GM12878 (cell line): ENCODE data around the gene FREM3. TPM values are rescaled to one million over a fixed set of nuclear protein-coding genes. Genes with fewer than 3 reads are reported as not detected.

Experiments
- ATAC-seq: fragments of 200-7000 bp; cut with Tn5 transposase; 3 replicates; pipeline ENCODE4 v1.9.1; 2020; ENCODE audit warnings: mild to moderate bottlenecking, moderate library complexity
- BruUV-seq: library from RNA; stranded (reverse); fragments of 400-500 nt; replicated peaks from 2 replicates; lab custom pipeline; 2021; lab: Mats Ljungman, UMichigan
- CTCF ChIA-PET: fragments of 300-600 bp; sonication (Branson Sonifier 250); formaldehyde crosslinking; extraction: SDS; loops from one replicate; lab custom pipeline; 2021; ENCODE audit warnings: inconsistent platforms; lab: Yijun Ruan, JAX
- POLR2A ChIA-PET: fragments of 350-600 bp; formaldehyde crosslinking; extraction: SDS; loops from one replicate; lab custom pipeline; 2021; ENCODE audit warnings: inconsistent platforms; lab: Charles Lee
- RAD21 ChIA-PET: fragments of 300-600 bp; sonication (Branson Sonifier 250); formaldehyde crosslinking; loops from one replicate; lab custom pipeline; 2023; ENCODE audit warnings: antibody characterized with exemption; ENCODE audit not compliant: unreplicated experiment; lab: Charles Lee
- SMC1A ChIA-PET: fragments of 300-600 bp; sonication (Branson Sonifier 250); formaldehyde crosslinking; loops from one replicate; lab custom pipeline; 2023; ENCODE audit not compliant: unreplicated experiment, uncharacterized antibody; lab: Charles Lee
- DNase-seq: peaks from one replicate; pipeline ENCODE4 v3.0.0-alpha.2; 2011; ENCODE audit warnings: low read depth, low spot score
- FAIRE-seq: peaks from 3 replicates; lab custom pipeline; 2011; peaks lifted over from hg19 to GRCh38; lab: Jason Lieb, UNC
- H2AFZ ChIP-seq: 2 replicates; pipeline ENCODE4 v1.6.0; 2011; ENCODE audit warnings: low read depth, low read length, control low read depth; ENCODE audit not compliant: control insufficient read depth
- H3K27ac ChIP-seq: 2 replicates; pipeline ENCODE4 v1.5.1; 2011; ENCODE audit warnings: control low read depth; ENCODE audit not compliant: control insufficient read depth, insufficient read depth
- H3K27me3 ChIP-seq, 2 experiments: replicated peaks in 1 of 2; 2 replicates each; pipeline versions ENCODE4 v1.6.0 to v1.6.1; 2011; ENCODE audit warnings: low read length in 1 of 2; ENCODE audit not compliant: control insufficient read depth in 2 of 2, insufficient read depth in 2 of 2
- H3K36me3 ChIP-seq, 2 experiments: 2 replicates each; pipeline ENCODE4 v1.5.1; 2011; ENCODE audit warnings: low read length in 1 of 2; ENCODE audit not compliant: control insufficient read depth in 2 of 2, insufficient read depth in 2 of 2
- H3K4me1 ChIP-seq: 2 replicates; pipeline ENCODE4 v1.6.1; 2011; ENCODE audit warnings: mild to moderate bottlenecking, low read length, moderate library complexity, mixed read lengths; ENCODE audit not compliant: control insufficient read depth, insufficient read depth
- H3K4me2 ChIP-seq: 2 replicates; pipeline ENCODE4 v1.6.0; 2011; ENCODE audit warnings: control low read depth; ENCODE audit not compliant: control insufficient read depth, insufficient read depth
- H3K4me3 ChIP-seq: fragments of 200-600 bp; sonication (generic); 2 replicates; pipeline ENCODE4 v1.5.1; 2016
- H3K79me2 ChIP-seq: 2 replicates; pipeline ENCODE4 v1.6.0; 2011; ENCODE audit warnings: low read length; ENCODE audit not compliant: control insufficient read depth, insufficient read depth
- H3K9ac ChIP-seq: 2 replicates; pipeline ENCODE4 v1.8.0; 2011; ENCODE audit warnings: low read length, control low read depth, mixed read lengths; ENCODE audit not compliant: control insufficient read depth, insufficient read depth
- H3K9me3 ChIP-seq: replicated peaks from 3 replicates; pipeline ENCODE4 v1.5.1; 2011; ENCODE audit warnings: mild to moderate bottlenecking, low read length; ENCODE audit not compliant: control insufficient read depth, insufficient read depth
- H4K20me1 ChIP-seq: 2 replicates; pipeline ENCODE4 v1.6.0; 2011; ENCODE audit not compliant: control insufficient read depth, insufficient read depth
- BCLAF1 ChIP-seq: fragments of 450-650 bp; IDR thresholded peaks from 2 replicates; pipeline ENCODE4 v1.6.1; 2017; ENCODE audit warnings: antibody characterized with exemption, mild to moderate bottlenecking, moderate library complexity
- BHLHE40 ChIP-seq, 2 experiments: fragments of 450-650 bp in 1 of 2; IDR thresholded peaks; 2 replicates each; pipeline ENCODE4 v1.6.1; 2011 to 2017; ENCODE audit warnings: low read depth in 2 of 2, borderline replicate concordance in 1 of 2, improper control_type of control experiment in 1 of 2, low read length in 1 of 2, mild to moderate bottlenecking in 1 of 2
- CREM ChIP-seq: IDR thresholded peaks from 2 replicates; pipeline ENCODE4 v1.6.1; 2014; ENCODE audit warnings: antibody characterized with exemption, low read depth
- ELK1 ChIP-seq: IDR thresholded peaks from 2 replicates; pipeline ENCODE4 v1.6.1; 2012; ENCODE audit warnings: low read depth, low read length, improper control_type of control experiment
- IKZF2 ChIP-seq, 2 experiments: fragments of 450-650 bp; IDR thresholded peaks; 2 replicates each; pipeline ENCODE4 v1.6.1; 2017; ENCODE audit warnings: mild to moderate bottlenecking in 2 of 2, moderate library complexity in 2 of 2
- IRF5 ChIP-seq: fragments of 450-650 bp; IDR thresholded peaks from 2 replicates; pipeline ENCODE4 v1.6.1; 2017; ENCODE audit warnings: borderline replicate concordance
- NR2F1 ChIP-seq: fragments of 450-650 bp; conservative IDR thresholded peaks from 2 replicates; pipeline ENCODE4 v1.6.1; 2017; ENCODE audit warnings: mild to moderate bottlenecking
- ZBTB11 ChIP-seq: fragments of 450-650 bp; formaldehyde crosslinking; IDR thresholded peaks from 2 replicates; pipeline ENCODE4 v1.5.0; 2022; ENCODE audit warnings: mild to moderate bottlenecking, missing genetic modification characterization
- ZNF207 ChIP-seq: fragments of 450-650 bp; IDR thresholded peaks from 2 replicates; pipeline ENCODE4 v1.6.1; 2014; ENCODE audit warnings: antibody characterized with exemption, mild to moderate bottlenecking, borderline replicate concordance
- ZNF687 ChIP-seq: fragments of 450-650 bp; IDR thresholded peaks from 2 replicates; pipeline ENCODE4 v1.6.1; 2017; ENCODE audit warnings: mild to moderate bottlenecking, moderate library complexity
- WGBS: methylation state at CpG from one replicate; pipeline ENCODE4 v1.1.6; 2016; ENCODE audit warnings: low lambda C conversion rate; ENCODE audit not compliant: insufficient replicate concordance, insufficient coverage; ENCODE audit errors: missing lambda C conversion rate; 5-methylcytosine and 5-hydroxymethylcytosine counted together
- in situ Hi-C: fragments of 300-500 bp; cut with MboI; formaldehyde crosslinking; loops from 9 replicates; pipeline ENCODE4 v1.14.3; 2018; ENCODE audit warnings: mixed read lengths
- intact Hi-C: fragments of 100-400 bp; cut with micrococcal nuclease; formaldehyde crosslinking; loops from one replicate; pipeline ENCODE4 v1.14.2; 2022; ENCODE audit not compliant: unreplicated experiment
- polyA plus RNA-seq, 11 experiments: library from polyadenylated mRNA; depleted of rRNA in 4 of 11; unstranded in 6 of 11; stranded (reverse) in 5 of 11; fragments of >200 nt; fragmentation: Nextera tagmentation in 4 of 11; fragmentation: Illumina TruSeq in 1 of 11; extraction: Ambion mirVana in 4 of 11; extraction: Trizol in 1 of 11; gene quantifications; 1 replicate in 1 of 11; 2 replicates in 10 of 11; pipeline versions ENCODE4 v1.2.1 to v1.2.3, GENCODE V29; 2011 to 2016; ENCODE audit warnings: inconsistent platforms in 2 of 11, missing spikeins in 2 of 11, low read depth in 1 of 11
- total RNA-seq, 4 experiments: library from RNA; depleted of rRNA in 3 of 4; stranded (reverse); fragments of >200 nt in 3 of 4; fragmentation: Illumina TruSeq in 1 of 4; extraction: Trizol in 1 of 4; gene quantifications; 2 replicates each; pipeline versions ENCODE4 v1.2.1 to v1.2.3, GENCODE V29; 2013 to 2021

The FREM3 gene
- total and polyA plus RNA-seq, 10 of the 15 experiments (the other 5 are each of a cell fraction or from before 2014, with no cell fraction given), result not detected

GRCh38 chr4:143701365-143701764 lies 890 bp upstream of the FREM3 start:
- ChIA-PET POLR2A (interaction anchor here (0.6 kb wide), 1 partner anchor 592 kb away, joined by 3 read pairs; no protein-coding TSS in a partner anchor), RAD21 (interaction anchor here (0.7 kb wide), 1 partner anchor 1511 kb away, joined by 3 read pairs; no protein-coding TSS in a partner anchor), CTCF (no interaction called here), SMC1A (interaction anchor here (0.6 kb wide), 2 partner anchors 326 to 499 kb away, joined by 3 to 4 read pairs; no protein-coding TSS in a partner anchor)
- DNase-seq (no peak), FAIRE-seq (no peak), ATAC-seq (no peak)
- no peak overlapping the region for H3K9ac ChIP-seq
- no peaks in the 10 kb centered on the region for H3K79me2 ChIP-seq
- no peak overlapping the region for H3K4me3 ChIP-seq
- in situ Hi-C loops, result no loop called here
- H3K27me3 ChIP-seq, result peaks cover 4 to 8% of the 10 kb centered on the region in 2 experiments
- no TSS peak for BruUV-seq
- 6% methylated on average over 6 of the region's 6 CpGs for WGBS
- H2AFZ ChIP-seq, result no peak overlapping the region; the same call in 1 of the 2 replicates
- H3K4me1 ChIP-seq, result no peaks in the 10 kb centered on the region
- no peaks in the 10 kb centered on the region for H4K20me1 ChIP-seq
- H3K9me3 ChIP-seq, result no peaks in the 10 kb centered on the region
- H3K27ac ChIP-seq, result no peak overlapping the region
- no peak overlapping the region; the same call in 1 of the 2 replicates for H3K4me2 ChIP-seq
- intact Hi-C loops, result no loop called here
- H3K36me3 ChIP-seq, result no peaks in the 10 kb centered on the region
- TF ChIP-seq IRF5, result no peak
- no peak for TF ChIP-seq CREM
- TF ChIP-seq ZNF687, result no peak
- no peak for TF ChIP-seq NR2F1
- no peak for TF ChIP-seq ZNF207
- TF ChIP-seq BHLHE40 (IDR thresholded peaks at IDR 0.05; ENCODE audit: borderline replicate concordance in 1 of 2, low read depth in 2 of 2, low read length in 1 of 2), result no peak
- TF ChIP-seq IKZF2 (IDR thresholded peaks at IDR 0.05), result no peak
- TF ChIP-seq BCLAF1, result no peak
- no peak for TF ChIP-seq ZBTB11 (CRISPR knock-in tag)
- no peak for TF ChIP-seq ELK1
